GM20000 (cell line): ENCODE results near the gene RAB24.

ENCODE experiments used
- DNase-seq: peaks from one replicate; pipeline ENCODE4 v3.0.0; 2012; ENCODE audit warnings: low spot score
- TF ChIP-seq, protein P1 (sequence below): IDR thresholded peaks from 2 replicates; pipeline ENCODE4 v1.5.1; 2012; ENCODE audit warnings: mild to moderate bottlenecking, control low read depth; ENCODE audit errors: extremely low read depth, missing control alignments

RAB24 gene

DNA sequence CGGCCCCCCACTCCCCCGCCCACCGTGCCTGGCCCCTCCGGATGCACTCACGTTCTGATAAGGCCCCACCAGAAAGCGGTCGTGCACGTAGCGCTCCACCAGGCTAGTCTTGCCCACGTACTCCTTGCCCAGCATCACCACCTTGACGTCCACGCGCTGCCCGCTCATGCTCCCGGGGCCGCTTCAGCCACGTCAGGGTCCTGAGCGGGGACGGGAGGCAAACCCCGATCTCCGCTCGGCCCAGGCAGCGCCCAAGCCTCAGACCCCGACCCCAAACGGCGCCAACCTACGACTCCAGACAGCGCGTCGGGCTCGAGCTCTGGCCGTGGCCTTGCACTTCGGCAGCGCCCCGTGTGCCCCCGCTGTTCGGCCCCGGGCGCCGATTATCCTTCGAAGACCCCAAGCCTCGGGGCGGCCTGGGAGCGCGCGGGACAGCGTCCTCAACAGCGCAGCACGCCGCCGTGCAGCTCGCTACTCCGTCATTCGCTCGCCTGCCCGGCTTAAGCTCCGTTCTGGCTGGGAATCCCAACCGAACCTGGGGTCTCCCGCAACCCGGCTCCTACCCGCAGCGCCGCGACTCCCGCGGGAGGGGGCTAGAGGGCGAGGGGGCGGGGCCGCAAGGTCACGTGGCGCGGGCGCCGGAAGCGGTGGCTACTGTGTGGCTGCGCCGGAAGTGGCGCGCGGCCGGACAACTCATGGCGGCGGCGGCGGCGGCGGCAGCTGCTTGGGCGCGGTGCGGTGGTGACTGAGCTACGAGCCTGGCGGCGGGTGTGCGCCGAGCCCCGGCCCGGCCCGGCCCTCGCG is at the start of gene RAB24, which contains the start of gene PRELID1:
Gene RAB24, minus strand, starts transcription at position 599 of the 804 bp plus-strand sequence. Its CDS starts 431 bp downstream, at position 168.
Gene PRELID1, plus strand, starts transcription at position 679 of the 804 bp plus-strand sequence. CDS start 187 bp downstream, outside the sequence.
- DNase-seq, result peak; percentile 95
- TF ChIP-seq, protein P1, sequence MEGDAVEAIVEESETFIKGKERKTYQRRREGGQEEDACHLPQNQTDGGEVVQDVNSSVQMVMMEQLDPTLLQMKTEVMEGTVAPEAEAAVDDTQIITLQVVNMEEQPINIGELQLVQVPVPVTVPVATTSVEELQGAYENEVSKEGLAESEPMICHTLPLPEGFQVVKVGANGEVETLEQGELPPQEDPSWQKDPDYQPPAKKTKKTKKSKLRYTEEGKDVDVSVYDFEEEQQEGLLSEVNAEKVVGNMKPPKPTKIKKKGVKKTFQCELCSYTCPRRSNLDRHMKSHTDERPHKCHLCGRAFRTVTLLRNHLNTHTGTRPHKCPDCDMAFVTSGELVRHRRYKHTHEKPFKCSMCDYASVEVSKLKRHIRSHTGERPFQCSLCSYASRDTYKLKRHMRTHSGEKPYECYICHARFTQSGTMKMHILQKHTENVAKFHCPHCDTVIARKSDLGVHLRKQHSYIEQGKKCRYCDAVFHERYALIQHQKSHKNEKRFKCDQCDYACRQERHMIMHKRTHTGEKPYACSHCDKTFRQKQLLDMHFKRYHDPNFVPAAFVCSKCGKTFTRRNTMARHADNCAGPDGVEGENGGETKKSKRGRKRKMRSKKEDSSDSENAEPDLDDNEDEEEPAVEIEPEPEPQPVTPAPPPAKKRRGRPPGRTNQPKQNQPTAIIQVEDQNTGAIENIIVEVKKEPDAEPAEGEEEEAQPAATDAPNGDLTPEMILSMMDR, result peak; percentile 16

DNA sequence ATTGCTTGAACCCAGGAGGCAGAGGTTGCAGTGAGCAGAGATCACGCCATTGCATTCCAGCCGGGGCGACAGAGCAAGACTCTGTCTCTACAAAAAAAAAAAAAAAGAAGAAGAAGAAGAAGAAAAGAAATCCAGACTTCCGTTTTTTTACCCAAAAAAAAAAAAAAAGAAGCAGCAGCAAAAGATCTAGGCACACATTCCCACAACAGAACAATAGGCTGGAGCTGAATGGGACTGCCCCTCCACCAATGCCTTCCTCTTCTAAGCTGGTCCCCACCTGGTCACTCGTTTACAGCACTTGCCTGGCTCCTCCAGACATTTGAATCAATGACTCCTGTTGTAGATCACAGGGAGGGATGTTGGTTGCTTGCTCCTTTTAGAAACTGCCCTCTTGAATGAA is 49.6 kb upstream of the RAB24 start:
- no peak for DNase-seq
- TF ChIP-seq, protein P1, result no peak

DNA sequence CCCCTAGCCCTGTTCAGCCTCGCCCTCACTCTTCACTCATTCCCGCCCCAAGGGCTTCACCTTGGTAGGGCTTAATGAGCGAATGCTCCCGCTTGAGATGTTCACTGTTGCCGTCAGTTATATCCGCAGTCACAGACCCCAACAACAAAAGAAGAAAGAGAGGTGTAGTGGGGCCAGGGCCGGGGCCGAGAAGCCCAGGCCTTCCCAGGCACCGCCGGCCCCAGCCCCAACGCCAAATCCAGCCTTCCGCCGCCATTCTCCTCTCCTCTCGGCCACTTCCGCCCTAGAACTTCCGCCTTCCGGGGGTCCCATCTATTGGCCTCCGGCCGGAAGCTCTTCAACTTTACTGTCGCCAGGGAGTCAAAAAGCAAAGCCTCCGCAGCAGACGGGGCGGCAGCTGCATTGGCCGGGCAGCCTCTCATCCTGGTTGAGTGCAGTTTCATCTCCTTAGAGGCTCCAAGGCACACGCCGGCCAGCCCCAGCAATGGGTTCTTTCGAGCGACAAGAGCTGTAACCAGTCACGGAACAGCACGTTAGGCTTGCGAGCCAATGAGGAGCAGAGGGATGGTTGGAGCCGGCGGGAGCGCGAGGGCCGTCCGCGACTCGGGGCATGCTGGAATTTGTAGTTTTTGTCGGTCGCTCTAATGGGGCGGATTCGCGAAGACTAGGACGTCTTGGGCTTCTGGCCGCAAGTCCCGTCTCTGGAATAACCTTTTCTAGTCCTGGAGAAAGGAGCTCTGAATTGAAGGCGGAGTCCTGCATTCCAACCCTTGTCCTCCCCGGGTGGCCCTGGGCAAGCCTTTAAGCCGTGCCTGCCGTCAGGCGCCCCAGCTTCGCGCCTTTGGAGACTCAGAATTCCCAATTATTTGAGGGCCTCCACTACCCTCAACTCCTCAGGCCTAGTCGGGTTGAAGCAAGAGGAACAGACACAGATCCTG is 48.1 kb upstream of the RAB24 start, which contains the start of gene LMAN2:
Gene LMAN2, minus strand, starts transcription at position 277 of the 938 bp plus-strand sequence. Its CDS starts 21 bp downstream, at position 256.
- TF ChIP-seq, protein P1, result no peak
- peak; percentile 94 for DNase-seq

DNA sequence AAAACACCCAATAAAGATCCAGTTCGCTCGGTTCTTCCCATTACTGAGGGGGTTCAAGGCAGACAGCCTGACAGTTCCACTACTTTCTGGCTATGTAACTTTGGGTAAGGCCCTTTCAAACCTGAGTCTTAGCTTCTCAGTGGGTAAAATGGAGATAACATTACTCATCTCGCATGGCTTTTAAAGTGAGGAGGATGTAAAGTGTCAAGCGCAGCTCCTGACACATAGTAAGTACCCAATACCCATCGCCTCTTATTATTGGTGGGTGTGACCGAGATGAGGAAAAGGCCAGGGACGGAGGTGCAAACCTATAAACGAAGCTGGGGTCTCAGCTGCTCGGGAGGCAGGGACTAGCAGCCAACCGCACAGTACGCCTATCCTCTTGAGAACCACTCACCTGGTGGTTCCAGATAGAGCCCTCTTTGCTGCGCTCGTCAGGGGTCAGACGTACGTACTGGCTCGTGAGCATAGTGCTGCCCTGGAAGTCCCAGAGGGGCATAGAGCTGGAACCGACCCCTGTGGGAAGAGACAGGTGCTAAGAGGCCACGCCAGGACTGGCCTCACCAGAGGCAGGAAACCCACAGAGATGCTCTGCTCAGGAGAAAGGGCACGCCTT is 47.4 kb upstream of the RAB24 start:
- no peak for DNase-seq
- TF ChIP-seq, protein P1, result no peak

DNA sequence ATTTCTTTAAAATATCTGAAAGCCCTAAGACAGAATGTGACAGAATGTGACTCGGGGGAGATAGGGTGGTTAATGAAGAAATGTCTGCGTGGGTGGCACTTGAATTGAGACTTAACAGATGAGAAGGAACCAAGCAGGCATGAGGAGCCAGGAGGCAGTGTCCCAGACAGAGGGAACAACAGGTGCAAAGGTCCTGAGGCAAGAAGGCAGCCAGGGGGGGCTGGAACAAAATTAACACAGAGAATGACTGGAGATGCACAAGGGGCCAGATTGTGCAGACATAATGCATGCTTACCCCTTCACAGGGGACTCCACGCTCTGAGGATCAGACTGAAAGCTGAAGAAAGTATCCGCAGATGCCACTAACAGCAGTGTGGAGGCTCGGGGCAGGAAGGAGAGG is 46.2 kb upstream of the RAB24 start:
- TF ChIP-seq, protein P1, result no peak
- DNase-seq, result no peak

DNA sequence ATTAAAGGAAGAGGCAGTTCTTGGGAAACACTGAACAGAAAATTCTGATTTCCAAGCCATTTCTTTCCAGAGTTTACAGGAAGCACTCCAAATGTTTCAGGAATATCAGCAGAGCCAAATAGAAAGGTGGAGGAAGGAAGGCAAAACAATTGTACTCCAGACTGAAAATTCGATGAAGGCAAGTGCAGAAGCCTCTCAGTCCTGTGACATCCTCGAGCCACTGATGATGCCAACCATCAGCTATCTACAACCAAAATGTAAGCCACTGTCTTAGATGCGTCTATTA is 45.8 kb upstream of the RAB24 start:
- TF ChIP-seq, protein P1, result no peak
- no peak for DNase-seq
